Prostate gland (tissue), 2 donors: ENCODE measurements around the gene CCDC146.

Experiments used
- CTCF ChIP-seq, 4 experiments: fragments of 200-600 bp in 2 of 4; fragments of 450-650 bp in 2 of 4; sonication (generic) in 2 of 4; IDR thresholded peaks; 1 replicate in 3 of 4; 2 replicates in 1 of 4; pipeline ENCODE4 v1.5.1; 2016 to 2019; ENCODE audit warnings: antibody characterized with exemption in 4 of 4, mild to moderate bottlenecking in 2 of 4, moderate library complexity in 2 of 4
- POLR2A ChIP-seq: fragments of 450-650 bp; IDR thresholded peaks from one replicate; pipeline ENCODE4 v1.6.1; 2016; ENCODE audit warnings: antibody characterized with exemption, mild to moderate bottlenecking
- POLR2AphosphoS5 ChIP-seq: sonication (generic); formaldehyde crosslinking; IDR thresholded peaks from one replicate; pipeline ENCODE4 v1.6.1; 2017; ENCODE audit warnings: antibody characterized with exemption

- TF ChIP-seq CTCF (IDR thresholded peaks at IDR 0.05) (no peak), POLR2AphosphoS5 (no peak), POLR2A (no peak)
Measured at GRCh38 chr7:77318019-77318418, 195.6 kb downstream of the CCDC146 start.
